ENCODE measurements around the gene EPB41.

The EPB41 gene

GRCh38 chr1:28890836-28891235 is 23.5 kb upstream of the EPB41 start:
- DNase-seq (ENCODE audit: low spot score), result no peak

- no peak for DNase-seq (ENCODE audit: low spot score)
These were observed 23.1 kb upstream of the EPB41 start for GRCh38 chr1:28891256-28891655.

- no peak for DNase-seq (ENCODE audit: low spot score)
These were observed 20.8 kb upstream of the EPB41 start for GRCh38 chr1:28893403-28894102.

- DNase-seq (ENCODE audit: low spot score), result no peak
These were observed 19.6 kb upstream of the EPB41 start for GRCh38 chr1:28894785-28895184.

DNA sequence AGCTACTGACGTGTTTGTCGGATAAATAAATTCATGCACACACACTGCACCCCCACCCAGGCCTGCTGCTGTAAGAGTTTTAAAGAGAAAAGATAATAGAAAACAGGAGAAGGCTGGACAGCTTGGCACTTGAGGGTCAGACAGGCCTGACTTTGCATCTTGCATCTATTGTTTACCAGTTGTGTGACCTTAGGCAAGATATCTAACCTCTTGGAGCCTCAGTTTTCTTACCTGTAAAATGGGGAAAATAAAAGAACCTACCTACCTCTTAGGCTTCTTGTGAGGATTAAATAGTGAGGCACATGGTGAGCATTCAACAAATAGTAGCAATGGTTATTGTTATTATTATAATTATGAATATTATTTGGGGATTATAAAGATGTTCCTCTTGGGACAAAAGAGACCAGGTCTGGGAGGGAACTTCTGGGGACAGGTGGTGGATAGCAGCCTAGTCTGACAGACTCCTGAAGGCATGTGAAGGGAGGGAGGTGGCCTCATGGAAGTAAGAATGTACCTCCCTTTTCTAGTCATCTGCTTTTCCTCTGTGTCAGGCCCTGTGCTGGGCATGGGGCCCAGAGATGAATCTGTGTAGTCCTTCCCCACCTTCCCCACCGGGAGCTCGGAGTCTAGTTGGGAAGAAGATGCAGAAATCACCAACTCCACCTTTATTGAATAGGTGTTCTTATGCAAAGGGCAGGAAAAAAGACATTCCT is 18.3 kb upstream of the EPB41 start:
- DNase-seq (ENCODE audit: low spot score), result no peak

DNA sequence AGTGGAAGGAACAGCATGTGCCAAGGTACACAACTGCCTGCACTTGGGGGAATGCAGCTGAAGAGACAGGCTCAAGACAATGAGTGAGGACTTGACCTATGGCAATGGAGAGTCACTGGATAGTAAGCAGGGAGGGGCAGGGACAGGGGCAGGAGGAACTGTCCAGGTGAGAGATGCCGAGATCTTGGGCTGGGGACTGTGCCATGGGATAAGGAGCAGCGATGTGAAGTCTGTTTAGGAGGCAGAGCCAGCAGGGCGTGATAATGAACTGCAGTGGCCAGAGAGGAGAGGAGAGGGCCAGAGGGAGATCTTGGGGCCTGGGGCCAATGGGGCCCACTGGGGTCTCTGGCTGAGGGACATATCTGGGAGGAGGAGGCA is 17.8 kb upstream of the EPB41 start:
- no peak for DNase-seq (ENCODE audit: low spot score)

DNA sequence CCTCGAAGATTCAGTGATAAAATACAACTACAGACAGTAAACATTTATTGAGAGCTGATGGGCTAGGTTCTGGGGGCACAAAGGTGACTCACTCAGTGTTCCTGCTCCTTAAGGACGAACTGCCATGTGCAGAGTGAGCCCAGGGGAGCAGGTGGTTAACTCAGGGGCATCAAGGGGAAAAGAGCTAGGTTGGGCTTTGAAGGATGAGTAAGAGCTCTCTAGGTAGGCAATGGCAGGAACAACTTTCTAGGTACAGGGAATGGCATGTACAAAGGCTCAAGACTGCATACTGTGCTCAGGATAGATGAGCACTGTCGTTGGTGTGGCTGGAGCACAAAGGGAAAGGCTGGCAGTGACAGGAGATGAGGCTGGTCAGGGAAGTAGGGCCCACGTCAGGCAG is 16.6 kb upstream of the EPB41 start:
- DNase-seq (ENCODE audit: low spot score), result no peak

- DNase-seq (ENCODE audit: low spot score), result no peak
These were observed 15.9 kb upstream of the EPB41 start for GRCh38 chr1:28898405-28898881.

DNA sequence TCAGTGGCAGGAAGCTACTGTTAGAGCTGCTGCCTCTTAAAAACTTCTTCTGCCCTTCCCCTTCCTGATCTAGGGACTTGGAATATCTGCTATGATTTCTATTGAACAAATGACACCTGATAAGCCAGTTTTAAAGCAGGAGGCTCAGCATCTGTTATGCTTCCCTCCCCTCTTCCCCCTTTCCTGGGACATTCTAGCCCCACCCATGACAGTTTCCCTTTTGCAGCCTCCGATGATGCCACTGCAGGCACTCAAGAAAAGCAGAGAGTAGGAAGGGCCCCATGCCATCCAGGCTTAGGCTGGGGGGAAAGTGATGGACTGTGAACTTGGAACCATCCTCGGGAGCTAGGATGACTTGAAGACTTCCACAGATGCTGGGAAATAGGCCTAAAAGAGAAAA is 15.1 kb upstream of the EPB41 start:
- DNase-seq (ENCODE audit: low spot score), result no peak

GRCh38 chr1:28900562-28900961 is 13.8 kb upstream of the EPB41 start:
- no peak for DNase-seq (ENCODE audit: low spot score)

DNA sequence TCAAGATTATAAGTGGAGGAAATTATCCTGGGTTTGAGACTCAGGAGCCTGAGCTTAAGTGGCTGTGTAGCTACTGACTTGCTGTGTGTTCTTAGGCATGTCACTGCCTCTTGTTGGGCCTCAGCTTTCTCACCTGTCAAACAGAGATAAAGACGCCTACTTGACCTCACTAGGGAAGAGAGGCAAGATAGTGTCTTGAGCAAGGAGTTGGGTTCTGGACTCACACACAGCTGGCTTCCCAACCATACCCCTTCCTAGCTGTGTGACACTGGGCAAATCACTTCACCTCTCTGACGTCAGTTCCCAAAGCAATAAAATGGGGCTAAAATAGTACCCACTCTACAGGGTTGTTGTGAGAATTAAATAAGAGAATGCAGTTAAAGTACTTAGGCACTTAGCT is 11.6 kb upstream of the EPB41 start:
- no peak for DNase-seq (ENCODE audit: low spot score)

DNA sequence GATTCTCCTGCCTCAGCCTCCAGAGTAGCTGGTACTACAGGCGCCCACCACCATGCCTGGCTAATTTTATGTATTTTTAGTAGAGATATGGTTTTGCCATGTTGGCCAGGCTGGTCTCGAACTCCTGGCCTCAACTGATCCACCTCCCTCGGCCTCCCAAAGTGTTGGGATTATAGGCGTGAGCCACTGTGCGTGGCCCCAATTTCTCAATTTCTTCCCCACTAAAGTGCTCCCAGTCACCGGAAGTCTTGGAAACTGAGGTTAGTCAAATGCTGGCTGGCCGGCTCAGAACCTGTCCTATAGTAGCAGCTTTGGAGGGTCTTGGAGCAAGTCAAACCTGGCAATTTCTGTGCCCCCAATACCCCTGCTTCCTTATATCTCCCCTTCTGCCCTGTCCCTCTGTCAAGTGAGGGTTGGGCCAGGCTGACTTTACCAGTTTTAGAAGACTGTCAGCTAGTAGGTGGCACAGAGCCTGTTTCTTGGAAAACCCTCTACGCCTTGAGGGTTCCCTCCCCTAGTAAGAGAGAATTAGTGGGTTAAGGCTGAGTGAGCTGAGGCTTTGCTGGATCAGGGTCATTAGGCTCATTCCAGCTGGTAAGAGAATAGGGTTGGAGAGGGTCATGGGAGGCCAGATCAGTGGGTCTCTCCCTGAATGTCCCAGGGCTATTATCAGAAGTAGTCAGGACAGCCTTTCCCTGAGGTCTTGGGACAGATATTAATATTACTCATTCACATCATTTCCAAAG is 8.3 kb upstream of the EPB41 start:
- DNase-seq (ENCODE audit: low spot score), result no peak

- DNase-seq (ENCODE audit: low spot score), result no peak
These were observed 5.2 kb upstream of the EPB41 start for GRCh38 chr1:28909198-28909597.

DNA sequence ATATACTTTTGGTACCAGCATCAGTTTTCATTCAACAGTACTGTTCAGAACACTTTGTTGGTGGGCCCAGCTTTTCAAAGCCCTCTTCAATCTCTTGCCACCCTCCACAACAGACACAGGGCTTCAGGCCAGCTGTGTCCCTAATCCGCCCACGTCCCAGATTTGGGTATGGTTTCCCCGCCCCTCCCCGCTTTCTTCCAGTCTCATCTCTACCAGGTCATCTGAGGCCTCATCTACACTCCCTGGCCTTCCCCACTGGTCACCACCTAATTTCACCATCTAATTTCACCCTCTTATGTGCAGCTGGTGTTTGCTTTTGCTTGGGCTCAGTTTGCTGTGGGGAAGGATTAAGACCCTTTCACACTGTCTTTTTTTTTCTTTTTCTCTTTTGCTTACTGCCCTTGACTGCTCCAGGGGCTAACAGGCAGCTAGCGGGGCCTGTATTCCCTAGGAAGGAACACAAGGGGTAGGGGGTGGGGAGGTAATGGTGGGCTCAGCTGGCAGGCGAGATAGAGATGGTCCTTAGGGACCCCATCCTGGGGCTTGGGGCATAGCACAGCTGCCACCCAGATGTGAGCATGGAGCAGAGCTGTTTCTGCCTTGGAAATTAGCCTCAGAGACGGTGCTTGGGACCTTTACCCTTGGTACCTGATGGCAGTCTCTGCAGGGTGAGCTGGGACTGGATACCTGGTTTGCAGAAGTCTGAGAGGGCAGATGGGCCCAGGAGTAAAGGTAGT is 3.8 kb upstream of the EPB41 start:
- no peak for DNase-seq (ENCODE audit: low spot score)

GRCh38 chr1:28913786-28914227 is 562 bp upstream of the EPB41 start:
- DNase-seq (ENCODE audit: low spot score), result no peak

DNA sequence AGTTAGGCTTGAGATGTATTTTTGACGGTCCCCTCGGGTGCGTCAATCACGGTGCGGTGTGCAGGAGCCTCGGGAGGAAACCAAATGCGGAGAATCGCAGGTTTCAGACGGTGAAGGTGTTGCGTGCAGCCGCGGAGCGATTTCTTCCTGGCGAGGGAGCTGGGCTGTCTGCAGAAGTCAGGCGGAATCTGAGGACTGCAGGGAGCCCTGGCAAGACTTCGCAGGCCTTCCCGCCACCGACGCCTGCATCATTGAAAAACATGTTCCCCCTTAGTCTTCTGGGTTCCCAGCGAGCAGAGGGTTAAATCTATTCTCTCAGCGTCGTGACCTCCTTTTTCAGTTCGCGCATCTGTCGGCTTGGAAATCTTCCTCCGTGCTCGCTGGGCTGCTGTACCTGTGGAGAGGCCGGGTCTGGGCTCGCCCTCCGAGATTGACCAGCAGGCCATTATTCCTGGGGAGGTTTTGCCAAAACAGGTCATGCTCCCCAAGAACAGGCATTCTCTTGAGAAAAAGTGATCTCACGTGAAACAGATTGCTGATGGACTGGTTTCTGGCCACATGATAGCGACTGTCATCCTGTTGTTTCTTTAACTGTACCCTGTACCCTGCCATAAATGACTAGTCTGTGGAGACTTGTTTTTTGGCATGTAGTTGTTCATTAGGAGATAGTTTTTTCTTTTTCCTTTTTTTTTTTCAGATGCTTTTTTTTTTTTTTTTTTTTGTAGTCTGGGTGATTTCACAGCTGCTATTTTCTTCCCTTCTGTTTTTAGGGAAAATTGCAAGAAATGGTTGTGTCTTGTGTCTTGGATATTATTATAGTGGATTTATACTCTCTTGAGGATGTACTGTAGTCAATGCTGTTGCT is 894 bp downstream of the EPB41 start:
- no peak for DNase-seq (ENCODE audit: low spot score)

DNA sequence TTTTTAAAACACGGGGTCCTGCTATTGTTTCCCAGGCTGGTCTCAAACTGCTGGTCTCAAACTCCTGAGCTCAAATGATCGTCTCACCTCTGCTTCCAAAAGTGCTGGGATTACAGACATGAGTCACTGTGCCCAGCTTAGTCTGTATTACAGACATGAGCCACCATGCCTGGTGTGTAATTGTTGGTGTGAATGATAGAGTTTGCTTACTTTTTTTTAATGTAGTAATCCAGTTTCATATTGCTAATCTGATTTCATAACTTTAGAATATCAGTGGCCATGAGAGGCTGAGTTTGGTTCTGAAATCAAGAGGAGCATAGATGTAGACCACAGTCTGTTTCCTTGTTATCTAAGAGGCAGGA is 3.4 kb downstream of the EPB41 start:
- DNase-seq (ENCODE audit: low spot score), result no peak

- DNase-seq (ENCODE audit: low spot score), result no peak
These were observed 7.0 kb downstream of the EPB41 start for GRCh38 chr1:28921286-28921869.

GRCh38 chr1:28925350-28925891 is 11.1 kb downstream of the EPB41 start:
- DNase-seq (ENCODE audit: low spot score), result no peak

DNA sequence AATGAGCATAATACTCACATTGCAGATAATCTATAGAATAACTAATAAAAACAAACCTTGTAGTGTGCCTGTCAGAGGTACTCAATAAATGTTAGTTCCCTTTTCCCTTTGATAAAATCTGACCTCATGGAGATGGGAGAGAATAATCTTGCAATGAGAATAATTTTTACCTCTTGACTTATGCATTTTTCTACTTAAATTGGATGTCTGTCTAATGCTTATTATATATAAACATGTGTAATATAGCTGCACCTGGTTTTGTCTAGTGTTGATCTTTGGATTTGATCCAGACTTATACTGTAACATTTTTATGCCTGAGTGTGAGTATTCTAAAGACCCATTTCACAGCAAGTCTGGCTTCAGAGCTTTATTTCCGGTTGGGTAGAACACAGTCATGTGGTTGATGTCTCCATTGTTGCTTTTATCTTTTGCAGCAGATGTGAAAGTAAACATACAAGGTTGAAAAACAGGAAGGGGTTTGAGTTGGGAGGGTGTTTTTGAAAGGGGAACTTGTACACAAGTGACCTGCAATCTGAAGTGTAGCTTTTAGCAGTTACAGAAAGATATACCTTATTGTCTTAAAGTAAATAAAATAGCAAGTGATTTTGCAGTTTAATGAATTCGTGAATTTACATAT is 12.4 kb downstream of the EPB41 start:
- no peak for DNase-seq (ENCODE audit: low spot score)
